Gastroesophageal sphincter (tissue), 4 donors: Measurements from ENCODE around the gene UBA6. TPM values are rescaled to one million over a fixed set of nuclear protein-coding genes. Genes with fewer than 3 reads are reported as not detected.

Source experiments
- ATAC-seq: fragments of 150-250 bp; one replicate; pipeline ENCODE4 v1.9.1; 2016; ENCODE audit warnings: mild to moderate bottlenecking, moderate library complexity
- H3K27ac ChIP-seq, 4 donors: fragments of 200-600 bp; sonication (generic) in 3 of 4; 1 replicate in 3 of 4; 2 replicates in 1 of 4; pipeline ENCODE4 v1.5.1; 2016 to 2019
- H3K27me3 ChIP-seq: fragments of 200-600 bp; sonication (generic); one replicate; pipeline ENCODE4 v1.5.1; 2019
- H3K36me3 ChIP-seq, 2 donors: fragments of 200-600 bp; sonication (generic); one replicate each; pipeline ENCODE4 v1.5.1; 2019; ENCODE audit warnings: control low read depth in 1 of 2
- H3K4me1 ChIP-seq, 3 donors: fragments of 200-600 bp; sonication (generic); 1 replicate in 2 of 3; 2 replicates in 1 of 3; pipeline ENCODE4 v1.5.1; 2016 to 2019; ENCODE audit warnings: control low read depth in 2 of 3
- H3K4me3 ChIP-seq, 2 donors: fragments of 200-600 bp; sonication (generic); one replicate each; pipeline ENCODE4 v1.5.1; 2019; ENCODE audit warnings: mild to moderate bottlenecking in 1 of 2, moderate library complexity in 1 of 2
- H3K9me3 ChIP-seq, 3 donors: fragments of 200-600 bp; sonication (generic); one replicate each; pipeline ENCODE4 v1.5.1; 2017 to 2019; ENCODE audit warnings: control low read depth in 2 of 3
- EP300 ChIP-seq: sonication (generic); formaldehyde crosslinking; IDR thresholded peaks from one replicate; pipeline ENCODE4 v1.6.1; 2017; ENCODE audit warnings: antibody characterized with exemption, mild to moderate bottlenecking
- POLR2A ChIP-seq, 2 donors: fragments of 450-650 bp; IDR thresholded peaks; one replicate each; pipeline ENCODE4 v1.6.1; 2017; ENCODE audit warnings: antibody characterized with exemption in 2 of 2, mild to moderate bottlenecking in 2 of 2, moderate library complexity in 1 of 2
- POLR2AphosphoS5 ChIP-seq: sonication (generic); formaldehyde crosslinking; IDR thresholded peaks from one replicate; pipeline ENCODE4 v1.6.1; 2017; ENCODE audit warnings: antibody characterized with exemption
- WGBS, 2 donors: methylation state at CpG; one replicate each; pipeline ENCODE4 v1.1.5; 2018; ENCODE audit warnings: low coverage in 1 of 2; 5-methylcytosine and 5-hydroxymethylcytosine counted together
- total RNA-seq, 4 donors: library from RNA; depleted of rRNA; stranded (reverse); fragments of >200 nt; gene quantifications; one replicate each; pipeline ENCODE4 v1.1.0, GENCODE V29; 2016
- TF ChIP-seq, protein P1 (sequence below), 4 experiments: fragments of 200-600 bp in 2 of 4; fragments of 450-650 bp in 2 of 4; sonication (generic) in 1 of 4; IDR thresholded peaks; one replicate each; pipeline ENCODE4 v1.5.1; 2017 to 2019; ENCODE audit warnings: antibody characterized with exemption in 4 of 4, mild to moderate bottlenecking in 2 of 4, moderate library complexity in 2 of 4

The UBA6 gene
- total RNA-seq, 4 donors from 2014 or later, result 29.9 to 87.6 (median 46.7) TPM

GRCh38 chr4:67721770-67722597 is 21.0 kb upstream of the UBA6 start:
- TF ChIP-seq, protein P1, sequence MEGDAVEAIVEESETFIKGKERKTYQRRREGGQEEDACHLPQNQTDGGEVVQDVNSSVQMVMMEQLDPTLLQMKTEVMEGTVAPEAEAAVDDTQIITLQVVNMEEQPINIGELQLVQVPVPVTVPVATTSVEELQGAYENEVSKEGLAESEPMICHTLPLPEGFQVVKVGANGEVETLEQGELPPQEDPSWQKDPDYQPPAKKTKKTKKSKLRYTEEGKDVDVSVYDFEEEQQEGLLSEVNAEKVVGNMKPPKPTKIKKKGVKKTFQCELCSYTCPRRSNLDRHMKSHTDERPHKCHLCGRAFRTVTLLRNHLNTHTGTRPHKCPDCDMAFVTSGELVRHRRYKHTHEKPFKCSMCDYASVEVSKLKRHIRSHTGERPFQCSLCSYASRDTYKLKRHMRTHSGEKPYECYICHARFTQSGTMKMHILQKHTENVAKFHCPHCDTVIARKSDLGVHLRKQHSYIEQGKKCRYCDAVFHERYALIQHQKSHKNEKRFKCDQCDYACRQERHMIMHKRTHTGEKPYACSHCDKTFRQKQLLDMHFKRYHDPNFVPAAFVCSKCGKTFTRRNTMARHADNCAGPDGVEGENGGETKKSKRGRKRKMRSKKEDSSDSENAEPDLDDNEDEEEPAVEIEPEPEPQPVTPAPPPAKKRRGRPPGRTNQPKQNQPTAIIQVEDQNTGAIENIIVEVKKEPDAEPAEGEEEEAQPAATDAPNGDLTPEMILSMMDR (IDR thresholded peaks at IDR 0.05), result no peak
- TF ChIP-seq POLR2AphosphoS5, result no peak
- H3K27me3 ChIP-seq, result no peaks in the 10 kb centered on the region
- no peak overlapping the region for H3K27ac ChIP-seq
- WGBS, 2 donors, result 93 to 98% methylated on average over 5 to 7 of the region's 9 CpGs
- no peaks in the 10 kb centered on the region for H3K9me3 ChIP-seq
- H3K4me3 ChIP-seq, result no peak overlapping the region
- H3K4me1 ChIP-seq, result no peaks in the 10 kb centered on the region
- peaks cover 0 to 32% of the 10 kb centered on the region in 2 donors for H3K36me3 ChIP-seq
- no peak for ATAC-seq

DNA sequence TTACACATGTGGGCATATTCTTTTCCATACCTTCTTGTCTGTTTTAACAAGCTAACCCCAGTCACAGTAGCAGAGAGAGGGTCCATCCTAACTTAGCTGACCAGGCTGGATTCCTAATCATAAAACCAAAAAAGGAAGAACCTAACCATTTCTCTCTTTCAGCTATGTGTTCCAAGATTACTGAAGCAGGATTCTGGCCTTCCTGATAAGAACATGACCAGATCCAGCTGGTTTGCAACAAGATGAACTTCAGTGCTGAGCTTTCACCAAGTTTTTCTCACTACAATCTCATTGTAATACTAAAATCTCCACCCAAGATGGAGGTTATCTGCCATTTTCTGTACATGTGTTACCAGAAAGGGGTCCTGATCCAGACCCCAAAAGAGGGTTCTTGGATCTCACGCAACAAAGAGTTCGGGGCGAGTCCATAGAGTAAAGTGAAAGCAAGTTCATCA is 20.4 kb upstream of the UBA6 start:
- Histone ChIP-seq H3K4me1 (no peaks in the 10 kb centered on the region), H3K36me3 (peaks cover 0 to 38% of the 10 kb centered on the region in 2 donors), H3K27me3 (no peaks in the 10 kb centered on the region), H3K9me3 (no peaks in the 10 kb centered on the region), H3K27ac (no peak overlapping the region), H3K4me3 (no peak overlapping the region)
- no peak for ATAC-seq
- 97% methylated on average over 3 of the region's 3 CpGs; no CpG with 5 or more reads in 1 of the 2 donors for WGBS, 2 donors
- TF ChIP-seq POLR2A (IDR thresholded peaks at IDR 0.05) (no peak), EP300 (no peak), POLR2AphosphoS5 (no peak)
- TF ChIP-seq, protein P1 (IDR thresholded peaks at IDR 0.05), result no peak

DNA sequence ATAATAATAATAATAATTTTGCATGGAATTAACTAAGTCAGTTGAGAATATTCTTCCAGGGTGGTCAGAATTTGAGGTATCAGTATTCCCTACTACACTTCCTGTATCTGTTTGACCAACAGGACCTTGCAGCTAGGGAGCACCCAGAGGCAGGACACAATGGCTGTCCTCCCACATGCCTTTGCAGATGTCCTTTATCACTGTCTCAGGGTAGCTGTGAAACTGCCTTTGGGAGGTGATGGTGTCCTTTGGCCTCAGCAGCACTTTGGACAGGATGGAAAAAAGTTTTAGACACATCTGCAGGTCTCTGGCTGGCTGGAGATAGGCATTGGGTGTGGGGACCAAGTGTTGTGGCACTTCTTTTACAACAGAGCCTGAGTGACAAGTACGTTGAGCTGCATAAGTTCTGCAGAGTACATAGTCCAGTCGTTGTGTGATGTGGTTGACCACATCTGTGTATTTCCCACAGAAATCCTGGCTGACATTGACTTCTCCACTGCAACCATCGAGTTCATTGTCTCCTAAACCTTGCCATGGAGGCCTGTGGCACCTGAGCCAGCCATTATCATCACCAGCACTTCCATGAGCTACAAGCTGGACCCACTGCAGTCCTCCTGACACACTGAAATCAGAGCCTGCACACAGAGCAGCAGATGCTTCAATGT is 19.1 kb upstream of the UBA6 start:
- TF ChIP-seq EP300 (no peak), POLR2AphosphoS5 (no peak), POLR2A (IDR thresholded peaks at IDR 0.05) (no peak)
- TF ChIP-seq, protein P1 (IDR thresholded peaks at IDR 0.05), result no peak
- Histone ChIP-seq H3K4me1 (no peaks in the 10 kb centered on the region), H3K27me3 (no peaks in the 10 kb centered on the region), H3K9me3 (no peaks in the 10 kb centered on the region), H3K4me3 (no peak overlapping the region), H3K27ac (no peak overlapping the region), H3K36me3 (peaks cover 0 to 38% of the 10 kb centered on the region in 2 donors)
- ATAC-seq, result no peak
- 100% methylated on average over 1 of the region's 3 CpGs; no CpG with 5 or more reads in 1 of the 2 donors for WGBS, 2 donors

DNA sequence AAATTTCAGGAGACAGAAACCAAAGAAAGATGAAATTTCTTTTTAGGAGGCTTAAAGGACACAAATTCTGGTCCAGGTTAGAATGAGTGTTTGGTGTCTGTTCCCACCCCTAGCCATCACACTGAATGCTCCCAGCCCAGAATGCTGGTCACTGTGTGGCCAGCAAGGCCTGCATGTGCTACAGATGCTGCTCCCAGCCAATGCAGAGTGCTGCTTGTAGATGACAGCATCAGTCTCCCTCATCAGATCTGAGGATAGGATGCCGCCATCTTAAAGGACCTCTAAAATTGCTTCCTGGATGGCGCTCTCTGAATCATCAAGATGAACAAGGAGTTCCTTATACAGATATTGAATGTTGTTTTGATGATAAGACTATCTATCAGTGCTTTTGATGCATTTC is 17.9 kb upstream of the UBA6 start:
- no peak for TF ChIP-seq POLR2AphosphoS5
- TF ChIP-seq, protein P1 (IDR thresholded peaks at IDR 0.05), result no peak
- no peak for TF ChIP-seq POLR2A (IDR thresholded peaks at IDR 0.05)
- no peak for TF ChIP-seq EP300
- Histone ChIP-seq H3K27ac (no peak overlapping the region), H3K4me3 (no peak overlapping the region), H3K4me1 (no peaks in the 10 kb centered on the region), H3K27me3 (no peaks in the 10 kb centered on the region), H3K36me3 (peaks cover 0 to 48% of the 10 kb centered on the region in 2 donors), H3K9me3 (no peaks in the 10 kb centered on the region)
- 94 to 100% methylated on average over 1 to 2 of the region's 2 CpGs for WGBS, 2 donors
- ATAC-seq, result no peak
